Vagina (tissue), 2 donors: ENCODE data around the gene TATDN2. TPM values are rescaled to one million over a fixed set of nuclear protein-coding genes. Genes with fewer than 3 reads are reported as not detected.

Experiments used
- DNase-seq, 2 donors: peaks; one replicate each; pipeline ENCODE4 v3.0.0-alpha.2; 2017; ENCODE audit errors: extremely low spot score in 2 of 2
- H3K27ac ChIP-seq: fragments of 200-600 bp; sonication (generic); one replicate; pipeline ENCODE4 v1.5.1; 2019
- H3K27me3 ChIP-seq: fragments of 200-600 bp; sonication (generic); one replicate; pipeline ENCODE4 v1.5.1; 2019
- H3K36me3 ChIP-seq, 2 donors: fragments of 200-600 bp; sonication (generic); one replicate each; pipeline ENCODE4 v1.5.1; 2017 to 2019
- H3K4me1 ChIP-seq: fragments of 200-600 bp; sonication (generic); one replicate; pipeline ENCODE4 v1.5.1; 2019
- H3K4me3 ChIP-seq, 2 donors: fragments of 200-600 bp; sonication (generic); 1 replicate in 1 of 2; 2 replicates in 1 of 2; pipeline ENCODE4 v1.5.1; 2016 to 2019
- H3K9me3 ChIP-seq: fragments of 200-600 bp; sonication (generic); one replicate; pipeline ENCODE4 v1.5.1; 2019
- CTCF ChIP-seq, 3 experiments: fragments of 450-650 bp in 2 of 3; fragments of 200-600 bp in 1 of 3; sonication (generic) in 1 of 3; IDR thresholded peaks; one replicate each; pipeline ENCODE4 v1.5.1; 2017 to 2019; ENCODE audit warnings: antibody characterized with exemption in 3 of 3, mild to moderate bottlenecking in 2 of 3, moderate library complexity in 2 of 3
- POLR2A ChIP-seq, 2 donors: fragments of 450-650 bp; IDR thresholded peaks; one replicate each; pipeline ENCODE4 v1.6.1; 2017; ENCODE audit warnings: antibody characterized with exemption in 2 of 2, mild to moderate bottlenecking in 2 of 2, moderate library complexity in 2 of 2
- POLR2AphosphoS5 ChIP-seq, 2 donors: sonication (generic); formaldehyde crosslinking; IDR thresholded peaks; one replicate each; pipeline ENCODE4 v1.9.0; 2017; ENCODE audit warnings: antibody characterized with exemption in 2 of 2, mild to moderate bottlenecking in 2 of 2, low read depth in 1 of 2; ENCODE audit not compliant: insufficient read depth in 1 of 2
- intact Hi-C: fragments of 100-400 bp; cut with DNase I; formaldehyde crosslinking; loops from one replicate; pipeline ENCODE4 v1.15.1; 2023
- total RNA-seq: library from RNA; depleted of rRNA; stranded (reverse); fragments of >200 nt; gene quantifications from one replicate; pipeline ENCODE4 v1.2.3, GENCODE V29; 2016

The TATDN2 gene
- total RNA-seq, 1 donor from 2014 or later, result 34.4 TPM

DNA sequence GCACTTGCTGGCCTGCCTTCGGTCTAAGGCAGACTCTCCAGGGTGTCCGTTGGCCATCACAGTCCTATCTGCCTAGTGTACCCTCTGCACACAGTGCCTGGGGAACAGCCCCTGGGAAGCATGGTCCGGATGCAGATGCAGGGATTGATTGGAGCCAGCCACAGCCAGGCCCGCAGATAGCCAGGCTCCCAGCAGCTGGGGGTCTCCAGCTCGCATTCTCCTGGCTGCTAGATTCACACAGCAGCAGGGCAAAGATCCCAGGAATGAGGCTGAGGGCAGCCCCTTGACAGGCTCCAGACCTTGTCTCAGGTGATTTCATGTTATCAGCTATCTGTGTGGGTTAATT lies 42.1 kb upstream of the TATDN2 start:
- no peak for DNase-seq
- Histone ChIP-seq H3K27me3 (no peaks in the 10 kb centered on the region), H3K9me3 (no peaks in the 10 kb centered on the region), H3K27ac (no peak overlapping the region), H3K4me1 (peaks cover 28% of the 10 kb centered on the region), H3K36me3 (no peaks in the 10 kb centered on the region), H3K4me3 (no peak overlapping the region)
- TF ChIP-seq POLR2A (IDR thresholded peaks at IDR 0.05) (no peak), POLR2AphosphoS5 (IDR thresholded peaks at IDR 0.05; ENCODE audit: insufficient read depth in 1 of 2, low read depth in 1 of 2) (no peak), CTCF (IDR thresholded peaks at IDR 0.05) (no peak)
- intact Hi-C loops, result no loop called here

DNA sequence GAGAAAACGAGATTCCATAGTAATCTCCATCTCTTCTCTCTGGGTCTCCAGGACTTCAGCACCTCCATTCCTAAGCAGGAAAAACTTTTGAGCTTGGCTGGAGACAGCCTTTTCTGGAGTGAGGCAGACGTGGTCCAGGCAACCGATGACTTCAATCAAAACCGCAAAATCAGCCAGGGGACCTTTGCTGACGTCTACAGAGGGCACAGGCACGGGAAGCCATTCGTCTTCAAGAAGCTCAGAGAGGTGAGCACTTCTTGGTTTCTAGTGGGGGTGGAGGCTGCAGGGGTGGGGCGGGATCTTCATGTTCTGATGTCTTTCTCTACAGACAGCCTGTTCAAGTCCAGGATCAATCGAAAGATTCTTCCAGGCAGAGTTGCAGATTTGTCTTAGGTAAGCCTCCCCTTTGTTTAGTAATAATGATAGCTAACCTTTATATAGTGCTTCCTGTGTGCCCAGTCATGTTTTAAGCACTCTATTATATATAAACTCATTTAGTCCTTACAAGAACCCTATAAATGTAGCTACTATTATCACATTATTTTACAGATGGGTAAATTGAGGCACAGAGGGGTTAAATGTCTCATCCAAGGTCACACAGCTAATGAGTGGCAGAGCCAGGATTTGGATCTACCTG lies 35.0 kb upstream of the TATDN2 start:
- no peak overlapping the region for H3K27ac ChIP-seq
- no peaks in the 10 kb centered on the region for H3K36me3 ChIP-seq
- intact Hi-C loops, result no loop called here

DNA sequence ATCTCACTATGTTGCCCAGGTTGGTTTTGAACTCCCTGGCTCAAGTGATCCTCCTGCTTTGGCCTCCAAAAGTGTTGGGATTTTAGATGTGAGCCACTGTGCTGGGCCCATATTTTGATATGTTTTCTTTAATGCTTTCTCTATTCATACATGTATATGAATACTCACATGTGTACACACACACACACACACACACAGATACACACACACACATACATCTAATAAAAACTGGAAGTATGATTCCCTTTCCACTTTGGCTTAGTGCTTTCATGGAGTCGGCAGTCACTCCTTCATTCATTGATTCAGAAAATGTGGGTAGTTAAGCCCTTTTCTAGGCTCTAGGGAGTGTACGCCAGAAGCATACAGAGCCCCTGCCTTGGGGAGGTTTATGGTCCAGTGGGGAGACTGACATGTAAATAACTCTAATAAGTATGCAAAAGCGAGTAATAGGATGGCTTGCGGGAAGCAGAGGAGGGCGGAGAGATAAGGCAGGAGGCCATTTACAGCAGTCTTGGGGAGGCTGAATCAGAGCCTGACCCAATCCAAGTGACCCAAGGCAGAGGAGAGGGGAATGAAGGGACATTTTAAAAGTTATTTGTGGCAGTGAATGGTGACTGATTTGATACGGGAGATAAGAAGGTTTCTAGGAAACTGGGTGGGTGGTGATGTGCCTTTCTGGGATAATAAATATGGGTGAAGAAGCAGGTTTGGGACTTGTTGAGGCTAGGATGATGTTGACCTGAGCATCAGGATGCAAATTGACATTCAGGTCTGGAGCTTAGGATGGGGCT lies 32.5 kb upstream of the TATDN2 start:
- no peaks in the 10 kb centered on the region for H3K9me3 ChIP-seq
- no peaks in the 10 kb centered on the region for H3K4me1 ChIP-seq
- H3K27me3 ChIP-seq, result no peaks in the 10 kb centered on the region
- no peaks in the 10 kb centered on the region for H3K36me3 ChIP-seq
- intact Hi-C loops, result no loop called here
- DNase-seq, result no peak
- TF ChIP-seq POLR2A (IDR thresholded peaks at IDR 0.05) (no peak), POLR2AphosphoS5 (IDR thresholded peaks at IDR 0.05; ENCODE audit: insufficient read depth in 1 of 2, low read depth in 1 of 2) (no peak), CTCF (IDR thresholded peaks at IDR 0.05) (no peak)
- no peak overlapping the region for H3K4me3 ChIP-seq
- no peak overlapping the region for H3K27ac ChIP-seq

More for the DNA sequence above, 35.0 kb upstream of the TATDN2 start:
- Histone ChIP-seq H3K9me3 (no peaks in the 10 kb centered on the region), H3K4me3 (no peak overlapping the region), H3K4me1 (no peaks in the 10 kb centered on the region), H3K27me3 (no peaks in the 10 kb centered on the region)
- TF ChIP-seq CTCF (IDR thresholded peaks at IDR 0.05), result no peak
- TF ChIP-seq POLR2AphosphoS5 (IDR thresholded peaks at IDR 0.05; ENCODE audit: insufficient read depth in 1 of 2, low read depth in 1 of 2), result no peak
- no peak for TF ChIP-seq POLR2A (IDR thresholded peaks at IDR 0.05)
- no peak for DNase-seq

DNA sequence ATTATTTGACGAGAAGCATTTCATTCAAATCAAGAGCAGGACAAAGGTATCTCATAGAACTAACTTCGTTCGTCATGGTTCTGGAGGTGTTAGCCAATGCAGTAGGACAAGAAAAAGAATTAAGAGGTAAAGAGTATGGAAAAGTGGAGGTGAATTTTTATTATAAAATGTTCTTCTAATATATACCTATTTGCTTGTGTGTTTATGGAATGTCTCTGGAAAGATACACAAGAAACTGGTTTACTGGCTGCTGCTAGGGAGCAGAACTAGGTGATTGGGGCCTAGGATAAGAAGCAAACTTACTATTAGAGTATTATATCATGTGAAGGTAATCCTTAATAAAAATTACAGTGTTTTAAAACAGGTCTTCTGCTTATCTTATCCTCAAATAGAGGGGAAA lies 30.9 kb upstream of the TATDN2 start:
- Histone ChIP-seq H3K36me3 (peaks cover 0 to under 1% of the 10 kb centered on the region in 2 donors), H3K4me1 (no peaks in the 10 kb centered on the region), H3K4me3 (no peak overlapping the region), H3K27ac (no peak overlapping the region), H3K27me3 (no peaks in the 10 kb centered on the region), H3K9me3 (no peaks in the 10 kb centered on the region)
- TF ChIP-seq CTCF (IDR thresholded peaks at IDR 0.05) (no peak), POLR2A (IDR thresholded peaks at IDR 0.05) (no peak), POLR2AphosphoS5 (IDR thresholded peaks at IDR 0.05; ENCODE audit: insufficient read depth in 1 of 2, low read depth in 1 of 2) (no peak)
- DNase-seq, result no peak
- intact Hi-C loops, result no loop called here

GRCh38 chr3:10219737-10220136 lies 28.5 kb upstream of the TATDN2 start:
- DNase-seq, result no peak
- no peak overlapping the region for H3K4me3 ChIP-seq
- TF ChIP-seq CTCF (IDR thresholded peaks at IDR 0.05) (no peak), POLR2AphosphoS5 (IDR thresholded peaks at IDR 0.05; ENCODE audit: insufficient read depth in 1 of 2, low read depth in 1 of 2) (no peak), POLR2A (IDR thresholded peaks at IDR 0.05) (no peak)
- peaks cover 1% of the 10 kb centered on the region for H3K4me1 ChIP-seq
- H3K27me3 ChIP-seq, result no peaks in the 10 kb centered on the region
- peaks cover 0 to 6% of the 10 kb centered on the region in 2 donors for H3K36me3 ChIP-seq
- H3K9me3 ChIP-seq, result no peaks in the 10 kb centered on the region
- H3K27ac ChIP-seq, result no peak overlapping the region
- intact Hi-C loops, result loop anchor here (10.0 kb wide), 1 partner anchor 55 kb away; the partner anchor contains the start of gene IRAK2
